BLaER1 treated with 17β-estradiol and CSF1 and Interleukin-3, amounts not matched to agents 10 nM and 100 nM (cell line): ENCODE data around the gene MAP3K2.

Experiments used
- H3K27ac ChIP-seq, 11 experiments: shearing (Covaris generic); formaldehyde crosslinking; 2 replicates each; pipeline ENCODE4 v1.8.1; 2022
- H3K27me3 ChIP-seq, 11 experiments: shearing (Covaris generic); formaldehyde crosslinking; 2 replicates each; pipeline ENCODE4 v1.8.1; 2022
- H3K36me3 ChIP-seq, 11 experiments: shearing (Covaris generic); formaldehyde crosslinking; 2 replicates each; pipeline ENCODE4 v1.8.1; 2022
- H3K4me1 ChIP-seq, 10 experiments: shearing (Covaris generic); formaldehyde crosslinking; 2 replicates each; pipeline ENCODE4 v1.8.1; 2022
- H3K4me2 ChIP-seq, 11 experiments: shearing (Covaris generic); formaldehyde crosslinking; 2 replicates each; pipeline ENCODE4 v1.8.1; 2022
- H3K4me3 ChIP-seq, 10 experiments: shearing (Covaris generic); formaldehyde crosslinking; 2 replicates each; pipeline ENCODE4 v1.8.1; 2022
- H3K9ac ChIP-seq, 11 experiments: shearing (Covaris generic); formaldehyde crosslinking; 2 replicates each; pipeline ENCODE4 v1.8.1; 2022
- H3K9me3 ChIP-seq, 11 experiments: shearing (Covaris generic); formaldehyde crosslinking; replicated peaks in 1 of 11; 2 replicates each; pipeline ENCODE4 v1.8.1; 2022
- H4K20me1 ChIP-seq, 11 experiments: shearing (Covaris generic); formaldehyde crosslinking; 2 replicates each; pipeline ENCODE4 v1.8.1; 2022
- Cebpa-rat ChIP-seq, 11 experiments: shearing (Covaris generic); IDR thresholded peaks; 2 replicates each; pipeline ENCODE4 v1.8.1; 2022

MAP3K2 gene

GRCh38 chr2:127422559-127423477, 35.0 kb upstream of the MAP3K2 start:
- TF ChIP-seq Cebpa-rat (IDR thresholded peaks at IDR 0.05) = no peak
- peak overlapping the region; percentile 22 to 66 (median 46); a peak in 16 of 20 replicates for H3K4me3 ChIP-seq
- H3K27me3 ChIP-seq = peaks cover 28 to 46% (median 36%) of the 10 kb centered on the region in 11 experiments
- no peaks in the 10 kb centered on the region for H3K9me3 ChIP-seq
- peak overlapping the region; percentile 74 to 99 (median 88) for H3K4me2 ChIP-seq
- H3K9ac ChIP-seq = peak overlapping the region in 8 of 11 experiments; percentile 26 to 55 (median 40); a peak in 10 of 22 replicates
- peaks cover 28 to 63% (median 51%) of the 10 kb centered on the region in 10 experiments for H3K4me1 ChIP-seq
- peaks cover 0 to 11% (median 5%) of the 10 kb centered on the region in 11 experiments; a peak in 9 of 22 replicates for H4K20me1 ChIP-seq
- no peaks in the 10 kb centered on the region for H3K36me3 ChIP-seq
- no peak overlapping the region for H3K27ac ChIP-seq

- H3K4me2 ChIP-seq = peak overlapping the region; percentile 74 to 99 (median 88)
Measured at GRCh38 chr2:127421871-127422558, 34.2 kb upstream of the MAP3K2 start.

GRCh38 chr2:127421116-127421800, 33.5 kb upstream of the MAP3K2 start:
- Histone ChIP-seq H3K9ac (no peak overlapping the region), H3K4me3 (no peak overlapping the region), H3K36me3 (no peaks in the 10 kb centered on the region), H3K4me1 (peaks cover 40 to 79% (median 66%) of the 10 kb centered on the region in 10 experiments), H3K27ac (no peak overlapping the region), H3K4me2 (peak overlapping the region in 10 of 11 experiments; percentile 30 to 99 (median 86); a peak in 14 of 22 replicates), H3K27me3 (peaks cover 29 to 62% (median 39%) of the 10 kb centered on the region in 11 experiments), H4K20me1 (peaks cover 0 to 11% (median 5%) of the 10 kb centered on the region in 11 experiments; a peak in 9 of 22 replicates), H3K9me3 (no peaks in the 10 kb centered on the region)
- TF ChIP-seq Cebpa-rat (IDR thresholded peaks at IDR 0.05) = no peak

More at GRCh38 chr2:127421871-127422558, 34.2 kb upstream of the MAP3K2 start:
- Histone ChIP-seq H3K9ac (peak overlapping the region in 2 of 11 experiments; percentile 43 to 49; a peak in 1 of 22 replicates), H3K36me3 (no peaks in the 10 kb centered on the region), H3K27me3 (peaks cover 28 to 54% (median 37%) of the 10 kb centered on the region in 11 experiments), H4K20me1 (peaks cover 0 to 11% (median 5%) of the 10 kb centered on the region in 11 experiments; a peak in 9 of 22 replicates), H3K4me1 (peaks cover 32 to 71% (median 59%) of the 10 kb centered on the region in 10 experiments), H3K27ac (no peak overlapping the region), H3K9me3 (no peaks in the 10 kb centered on the region), H3K4me3 (peak overlapping the region in 4 of 10 experiments; percentile 36 to 66 (median 48); a peak in 6 of 20 replicates)
- TF ChIP-seq Cebpa-rat (IDR thresholded peaks at IDR 0.05) = no peak

GRCh38 chr2:127420039-127420864, 32.5 kb upstream of the MAP3K2 start:
- H3K4me1 ChIP-seq = peaks cover 49 to 89% (median 76%) of the 10 kb centered on the region in 10 experiments
- H3K27me3 ChIP-seq = peaks cover 37 to 72% (median 49%) of the 10 kb centered on the region in 11 experiments

GRCh38 chr2:127419448-127420038, 31.8 kb upstream of the MAP3K2 start:
- no peaks in the 10 kb centered on the region for H3K9me3 ChIP-seq
- peak overlapping the region in 6 of 11 experiments; percentile 4 to 82 (median 28); a peak in 8 of 22 replicates for H3K27ac ChIP-seq
- H3K4me1 ChIP-seq = peaks cover 54 to 91% (median 80%) of the 10 kb centered on the region in 10 experiments
- no peak overlapping the region for H3K4me3 ChIP-seq
- TF ChIP-seq Cebpa-rat (IDR thresholded peaks at IDR 0.05) = no peak
- H3K9ac ChIP-seq = peak overlapping the region in 5 of 11 experiments; percentile 27 to 53 (median 40); a peak in 8 of 22 replicates
- peaks cover 37 to 71% (median 48%) of the 10 kb centered on the region in 11 experiments for H3K27me3 ChIP-seq
- peak overlapping the region; percentile 18 to 77 (median 67); a peak in 19 of 22 replicates for H3K4me2 ChIP-seq
- no peaks in the 10 kb centered on the region for H3K36me3 ChIP-seq
- peaks cover 0 to 11% (median 5%) of the 10 kb centered on the region in 11 experiments; a peak in 9 of 22 replicates for H4K20me1 ChIP-seq

More at GRCh38 chr2:127420039-127420864, 32.5 kb upstream of the MAP3K2 start:
- Histone ChIP-seq H3K27ac (peak overlapping the region in 5 of 11 experiments; percentile 4 to 82 (median 23); a peak in 7 of 22 replicates), H3K9me3 (no peaks in the 10 kb centered on the region), H3K4me2 (peak overlapping the region; percentile 18 to 77 (median 67); a peak in 19 of 22 replicates), H3K36me3 (no peaks in the 10 kb centered on the region), H4K20me1 (peaks cover 0 to 11% (median 5%) of the 10 kb centered on the region in 11 experiments; a peak in 9 of 22 replicates), H3K4me3 (no peak overlapping the region), H3K9ac (peak overlapping the region in 5 of 11 experiments; percentile 27 to 53 (median 40); a peak in 8 of 22 replicates)
- no peak for TF ChIP-seq Cebpa-rat (IDR thresholded peaks at IDR 0.05)

GRCh38 chr2:127419112-127419430, 31.3 kb upstream of the MAP3K2 start:
- Histone ChIP-seq H3K36me3 (no peaks in the 10 kb centered on the region), H3K9me3 (no peaks in the 10 kb centered on the region), H3K27me3 (peaks cover 36 to 66% (median 47%) of the 10 kb centered on the region in 11 experiments), H3K4me3 (no peak overlapping the region), H3K4me1 (peaks cover 58 to 93% (median 83%) of the 10 kb centered on the region in 10 experiments), H3K9ac (peak overlapping the region in 1 of 11 experiments; percentile 27; a peak in 1 of 22 replicates), H3K27ac (peak overlapping the region in 3 of 11 experiments; percentile 34 to 82 (median 78); a peak in 4 of 22 replicates), H3K4me2 (peak overlapping the region in 10 of 11 experiments; percentile 18 to 77 (median 70); a peak in 19 of 22 replicates), H4K20me1 (peaks cover 0 to 11% (median 5%) of the 10 kb centered on the region in 11 experiments; a peak in 9 of 22 replicates)
- TF ChIP-seq Cebpa-rat (IDR thresholded peaks at IDR 0.05) = no peak
